ENCODE results near the gene TMUB1.

Gene TMUB1

DNA sequence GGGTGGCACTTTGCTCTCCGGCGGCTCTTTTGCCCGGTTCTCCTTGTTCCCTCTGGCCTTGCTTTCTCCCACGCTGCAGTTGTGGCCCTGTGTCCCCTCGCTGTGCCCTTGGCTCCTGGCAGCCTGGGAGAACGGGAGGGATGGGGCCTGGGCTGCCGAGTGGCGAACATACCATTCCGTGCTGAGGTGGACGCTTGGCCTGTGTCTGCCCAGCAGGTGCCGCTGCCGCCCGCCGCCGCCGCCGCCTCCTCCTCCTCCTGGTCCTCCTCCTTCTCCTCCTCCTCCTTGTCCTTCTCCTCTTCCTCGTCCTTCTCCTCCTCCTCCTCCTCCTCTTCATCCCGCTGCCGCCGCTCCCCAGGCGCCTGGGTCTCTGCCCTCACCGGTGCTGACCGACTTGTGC is 39.0 kb upstream of the TMUB1 start:
- no peak for DNase-seq (ENCODE audit: low read depth)
- no peak overlapping the region for H3K4me3 ChIP-seq (ENCODE audit: low read depth, low read length)

DNA sequence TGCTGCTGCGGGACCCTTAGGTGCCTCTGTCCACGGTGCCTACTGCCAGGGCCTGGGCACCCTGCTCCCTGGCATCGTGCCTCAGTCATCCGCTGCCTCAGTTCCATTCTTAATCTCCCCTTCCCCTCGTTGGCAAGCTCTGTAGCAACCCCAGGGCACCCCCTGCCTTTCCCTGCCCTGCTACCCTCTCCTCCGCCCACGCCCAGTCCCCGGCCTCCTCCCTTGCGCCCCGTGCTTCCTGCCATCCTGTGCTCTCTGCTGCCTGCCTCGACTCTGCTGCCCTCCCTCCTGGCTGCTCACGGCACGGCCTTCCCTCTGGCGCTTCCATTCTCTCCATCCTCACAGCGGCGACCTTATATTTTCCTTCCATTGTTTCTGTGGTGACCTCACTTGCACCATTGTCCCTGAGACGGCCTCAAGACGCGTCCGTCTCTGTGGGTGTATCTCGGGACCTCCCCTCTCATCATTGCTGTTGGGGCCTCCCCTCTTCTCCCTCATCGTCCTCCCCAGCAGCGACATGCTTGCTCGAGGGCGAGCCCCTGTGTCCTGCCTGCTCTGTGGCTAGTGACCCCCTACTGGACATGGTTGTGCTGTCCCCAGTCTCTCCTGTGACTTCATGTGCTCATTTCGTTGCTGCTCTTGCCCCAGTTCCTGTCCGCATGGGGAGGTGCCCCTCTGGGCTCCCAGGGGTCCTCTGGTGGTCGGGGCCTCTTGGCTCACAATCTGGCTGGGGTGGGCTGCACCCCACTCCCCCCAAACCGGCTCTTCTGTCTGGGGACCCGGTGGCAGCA is 38.3 kb upstream of the TMUB1 start:
- DNase-seq (ENCODE audit: low read depth) = no peak
- no peak overlapping the region for H3K4me3 ChIP-seq (ENCODE audit: low read depth, low read length)

DNA sequence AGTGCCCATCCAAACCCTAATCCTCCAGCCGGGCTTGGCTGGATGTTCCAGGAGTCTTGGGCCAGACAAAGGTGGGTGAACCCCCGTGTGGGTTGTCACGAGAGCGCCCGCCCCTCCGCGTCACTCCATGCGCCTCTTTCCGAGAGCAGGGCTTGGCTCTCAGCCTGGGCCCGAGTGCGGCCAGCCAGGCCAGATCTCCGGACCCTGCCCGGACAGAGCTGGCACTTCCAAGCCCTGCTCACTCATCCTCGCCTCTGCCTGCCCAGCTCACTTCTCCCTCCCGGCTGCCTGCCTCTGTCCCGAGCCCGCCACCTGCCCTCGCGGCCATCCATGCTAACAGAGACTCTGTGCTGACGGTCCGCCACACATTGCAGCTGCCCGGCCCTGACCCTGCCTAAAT is 37.6 kb upstream of the TMUB1 start:
- no peak overlapping the region for H3K4me3 ChIP-seq (ENCODE audit: low read depth, low read length)
- no peak for DNase-seq (ENCODE audit: low read depth)

DNA sequence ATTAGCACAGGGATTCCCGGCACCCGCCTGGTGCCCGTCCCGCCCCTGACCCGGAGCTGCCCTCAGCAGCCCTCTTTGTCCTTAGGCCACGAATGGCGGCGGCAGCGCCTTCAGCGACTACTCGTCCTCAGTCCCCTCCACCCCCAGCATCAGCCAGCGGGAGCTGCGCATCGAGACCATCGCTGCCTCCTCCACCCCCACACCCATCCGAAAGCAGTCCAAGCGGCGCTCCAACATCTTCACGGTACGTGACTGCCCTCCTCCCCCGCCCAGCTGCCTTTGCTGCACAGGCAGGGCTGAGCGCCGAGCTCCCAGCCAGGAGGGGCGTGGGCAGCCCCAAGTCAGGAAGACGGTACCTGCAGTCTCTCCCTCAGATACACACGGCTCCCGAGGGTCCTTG is 36.6 kb upstream of the TMUB1 start:
- no peak for DNase-seq (ENCODE audit: low read depth)
- no peak overlapping the region for H3K4me3 ChIP-seq (ENCODE audit: low read depth, low read length)

DNA sequence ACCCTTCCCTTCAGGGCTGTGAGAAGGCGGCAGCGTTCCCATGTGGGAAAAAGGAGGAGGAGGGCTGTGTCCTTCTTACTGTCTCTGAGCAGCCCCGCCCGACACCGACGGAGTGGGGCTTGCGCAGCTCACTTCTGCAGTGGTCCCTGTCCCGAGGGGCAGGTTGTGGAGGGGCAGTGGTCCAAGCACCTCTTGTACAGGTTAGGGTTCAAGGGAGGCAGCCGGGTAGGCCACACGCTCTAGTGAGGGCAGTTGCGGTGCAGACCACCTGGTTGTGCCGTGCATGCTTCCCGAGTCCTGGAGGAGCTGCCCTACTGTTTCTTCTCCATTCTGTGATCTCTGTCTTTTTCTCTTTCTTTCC is 35.7 kb upstream of the TMUB1 start:
- H3K4me3 ChIP-seq (ENCODE audit: low read depth, low read length) = no peak overlapping the region
- DNase-seq (ENCODE audit: low read depth) = no peak

- H3K4me3 ChIP-seq (ENCODE audit: low read depth, low read length) = no peak overlapping the region
- no peak for DNase-seq (ENCODE audit: low read depth)
Measured at GRCh38 chr7:151118108-151119054, 35.1 kb upstream of the TMUB1 start.

DNA sequence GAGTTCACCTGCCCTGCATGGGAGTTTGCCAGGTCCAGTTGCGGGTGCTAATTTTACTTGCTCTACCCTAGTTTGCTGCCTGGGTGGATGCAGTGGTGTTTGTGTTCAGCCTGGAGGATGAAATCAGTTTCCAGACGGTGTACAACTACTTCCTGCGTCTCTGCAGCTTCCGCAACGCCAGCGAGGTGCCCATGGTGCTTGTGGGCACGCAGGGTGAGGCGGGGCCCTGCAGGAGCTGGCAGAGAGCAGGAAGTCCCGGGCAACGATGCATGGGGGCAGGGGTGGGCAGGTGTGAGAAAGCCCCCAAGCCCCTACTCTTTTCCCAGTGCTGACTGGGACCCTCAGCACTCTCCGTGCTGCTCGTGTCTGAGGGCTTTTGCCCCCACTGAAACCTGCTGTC is 34.3 kb upstream of the TMUB1 start:
- no peak for DNase-seq (ENCODE audit: low read depth)
- no peak overlapping the region for H3K4me3 ChIP-seq (ENCODE audit: low read depth, low read length)

DNA sequence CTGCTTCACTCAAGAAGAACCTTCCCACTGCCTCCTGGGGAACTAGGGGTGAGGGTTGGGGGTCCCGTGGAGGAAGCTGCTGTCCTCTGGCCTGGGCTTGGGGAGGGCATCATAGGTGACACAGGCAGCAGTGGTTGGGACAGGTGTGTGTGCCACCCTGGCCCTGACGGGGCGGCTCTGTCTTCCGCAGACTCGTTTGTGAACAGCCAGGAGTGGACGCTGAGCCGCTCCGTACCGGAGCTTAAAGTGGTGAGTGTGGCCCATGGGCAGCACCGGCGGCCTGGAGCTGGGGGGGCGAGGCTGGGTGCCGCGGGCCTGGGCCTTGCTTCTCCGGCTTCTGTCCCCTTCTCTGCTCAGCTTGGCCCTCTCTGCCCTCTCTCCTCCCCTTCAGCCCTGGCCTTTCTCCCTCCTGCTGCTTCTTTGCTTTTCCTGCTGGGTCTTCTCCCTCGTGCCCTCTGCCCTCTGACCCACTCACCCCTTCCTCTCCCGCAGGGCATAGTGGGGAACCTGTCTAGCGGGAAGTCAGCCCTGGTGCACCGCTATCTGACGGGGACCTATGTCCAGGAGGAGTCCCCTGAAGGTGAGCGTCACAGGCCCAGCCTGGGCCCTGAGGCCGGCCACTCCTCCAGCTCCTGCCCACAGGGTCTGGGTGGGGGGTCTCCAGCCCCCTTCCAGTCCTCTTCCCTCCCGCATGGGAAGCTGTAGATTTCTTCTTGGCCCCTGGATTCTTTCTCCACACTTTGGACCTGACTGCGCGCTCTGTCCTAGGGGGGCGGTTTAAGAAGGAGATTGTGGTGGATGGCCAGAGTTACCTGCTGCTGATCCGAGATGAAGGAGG is 33.5 kb upstream of the TMUB1 start:
- no peak for DNase-seq (ENCODE audit: low read depth)

GRCh38 chr7:151115836-151116418 is 32.6 kb upstream of the TMUB1 start:
- H3K4me3 ChIP-seq (ENCODE audit: low read depth, low read length) = no peak overlapping the region
- no peak for DNase-seq (ENCODE audit: low read depth)

More for the DNA sequence above, 33.5 kb upstream of the TMUB1 start:
- H3K4me3 ChIP-seq (ENCODE audit: low read depth, low read length) = no peak overlapping the region

GRCh38 chr7:151115121-151115835 is 32.0 kb upstream of the TMUB1 start:
- H3K4me3 ChIP-seq (ENCODE audit: low read depth, low read length) = no peak overlapping the region
- DNase-seq (ENCODE audit: low read depth) = no peak

DNA sequence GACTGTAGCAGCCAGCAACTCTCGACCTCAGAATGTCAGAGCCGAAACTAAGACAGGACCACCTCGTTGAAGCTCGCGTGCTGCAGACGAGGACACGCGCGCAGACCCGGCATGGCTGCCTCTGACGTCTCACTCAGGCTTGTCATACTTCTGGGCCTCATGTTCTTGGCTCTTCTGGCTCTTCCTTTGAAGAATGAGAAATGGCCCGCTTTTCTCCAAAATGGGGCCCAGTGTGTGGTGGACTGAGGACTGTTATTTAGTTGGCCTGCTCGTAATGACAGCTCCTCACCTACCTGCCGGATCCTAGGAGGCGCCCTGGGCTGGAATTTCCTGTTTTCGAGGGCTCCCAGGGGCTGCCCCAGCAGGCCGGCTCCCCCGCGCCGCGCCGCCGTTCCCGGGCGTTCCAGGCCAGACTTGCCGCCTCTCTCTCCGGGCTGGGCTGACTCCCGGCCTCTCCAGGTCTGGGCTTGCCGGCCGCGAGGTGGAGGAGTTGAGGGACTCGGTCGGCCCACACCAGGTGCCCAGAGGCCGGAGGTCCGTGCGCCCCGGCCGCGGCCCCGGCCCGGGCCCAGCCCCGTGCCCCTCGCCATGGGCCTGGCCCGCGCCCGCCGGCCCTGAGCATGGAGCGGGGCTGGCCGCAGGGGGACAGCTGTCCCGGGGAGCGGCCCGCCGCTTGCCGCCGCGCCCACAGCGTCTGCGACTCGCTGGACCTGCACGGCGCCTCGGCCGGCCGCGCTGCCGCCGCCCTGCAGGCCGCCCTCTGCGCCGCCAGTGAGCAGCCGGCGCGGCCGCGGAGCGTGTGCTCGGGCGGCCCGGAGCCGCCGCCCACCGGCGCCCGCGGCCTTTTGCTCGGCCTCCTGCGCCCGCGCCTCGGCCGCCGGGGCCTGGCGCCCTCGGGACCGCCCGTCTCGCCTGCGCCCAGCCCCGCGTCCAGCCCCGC is 31.1 kb upstream of the TMUB1 start:
- peak overlapping the region; percentile 9 for H3K4me3 ChIP-seq (ENCODE audit: low read depth, low read length)
- no peak for DNase-seq (ENCODE audit: low read depth)

- no peak overlapping the region for H3K4me3 ChIP-seq (ENCODE audit: low read depth, low read length)
- DNase-seq (ENCODE audit: low read depth) = no peak
Measured at GRCh38 chr7:151113344-151114150, 30.3 kb upstream of the TMUB1 start.

DNA sequence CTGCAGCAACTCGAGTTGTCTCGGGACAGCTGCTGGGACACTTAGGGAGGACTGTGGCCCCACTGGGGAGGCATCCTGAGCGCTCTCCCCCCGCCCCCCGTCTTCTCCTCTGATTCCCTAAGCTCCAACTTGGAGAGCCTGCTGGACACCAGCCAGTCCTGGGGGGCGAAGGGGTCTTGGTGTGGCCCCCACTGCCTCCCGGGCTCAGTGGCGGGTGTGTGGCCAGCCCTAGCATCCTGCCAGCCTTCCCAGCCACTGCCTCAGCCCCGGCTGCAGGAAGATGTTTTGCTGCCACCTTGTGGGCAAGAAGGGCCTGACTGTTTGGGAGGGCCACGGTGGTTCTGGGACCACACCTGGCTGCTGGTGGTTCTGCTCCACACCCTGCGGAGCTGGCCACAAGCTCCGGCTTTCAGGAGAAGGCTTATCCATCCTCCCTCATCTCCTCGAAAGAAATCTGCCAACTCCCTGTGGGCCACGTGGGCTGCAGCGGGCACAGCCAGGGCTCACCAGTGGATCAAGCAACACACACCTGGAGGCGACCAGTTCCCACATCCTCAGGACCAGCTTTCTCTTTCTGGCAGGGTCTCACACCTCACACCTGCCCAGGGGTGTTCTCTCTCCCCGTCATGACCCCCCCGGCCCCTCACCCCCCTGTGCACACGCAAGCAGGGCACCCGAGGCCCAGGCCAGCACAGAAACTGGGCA is 27.8 kb upstream of the TMUB1 start:
- no peak overlapping the region for H3K4me3 ChIP-seq (ENCODE audit: low read depth, low read length)
- no peak for DNase-seq (ENCODE audit: low read depth)

- no peak for DNase-seq (ENCODE audit: low read depth)
- no peak overlapping the region for H3K4me3 ChIP-seq (ENCODE audit: low read depth, low read length)
Measured at GRCh38 chr7:151110236-151110940, 27.1 kb upstream of the TMUB1 start.

- H3K4me3 ChIP-seq (ENCODE audit: low read depth, low read length) = no peak overlapping the region
- DNase-seq (ENCODE audit: low read depth) = no peak
Measured at GRCh38 chr7:151109094-151110048, 26.1 kb upstream of the TMUB1 start.
